GM13976 (cell line): ENCODE measurements around the gene SETSIP.
A peak's percentile ranks its signal among the peaks of the same experiment; 100 is the strongest.

Experiments
- DNase-seq: peaks from one replicate; pipeline ENCODE4 v3.0.0; 2012; ENCODE audit warnings: low spot score
- in situ Hi-C: fragments of 300-500 bp; cut with MboI; formaldehyde crosslinking; loops from one replicate; pipeline ENCODE4 v1.12.0; 2022; ENCODE audit warnings: low sequenced_read_pairs, mixed read lengths, inconsistent platforms; ENCODE audit not compliant: unreplicated experiment
- TF ChIP-seq, protein P1 (sequence below): IDR thresholded peaks from 2 replicates; pipeline ENCODE4 v1.5.1; 2012; ENCODE audit warnings: borderline replicate concordance, mild to moderate bottlenecking; ENCODE audit not compliant: insufficient read depth; ENCODE audit errors: extremely low read depth, missing control alignments, control extremely low read depth

Gene SETSIP, protein sequence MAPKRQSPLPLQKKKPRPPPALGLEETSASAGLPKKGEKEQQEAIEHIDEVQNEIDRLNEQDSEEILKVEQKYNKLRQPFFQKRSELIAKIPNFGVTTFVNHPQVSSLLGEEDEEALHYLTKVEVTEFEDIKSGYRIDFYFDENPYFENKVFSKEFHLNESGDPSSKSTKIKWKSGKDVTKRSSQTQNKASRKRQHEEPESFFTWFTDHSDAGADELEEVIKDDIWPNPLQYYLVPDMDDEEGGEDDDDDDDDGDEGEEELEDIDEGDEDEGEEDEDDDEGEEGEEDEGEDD

DNA sequence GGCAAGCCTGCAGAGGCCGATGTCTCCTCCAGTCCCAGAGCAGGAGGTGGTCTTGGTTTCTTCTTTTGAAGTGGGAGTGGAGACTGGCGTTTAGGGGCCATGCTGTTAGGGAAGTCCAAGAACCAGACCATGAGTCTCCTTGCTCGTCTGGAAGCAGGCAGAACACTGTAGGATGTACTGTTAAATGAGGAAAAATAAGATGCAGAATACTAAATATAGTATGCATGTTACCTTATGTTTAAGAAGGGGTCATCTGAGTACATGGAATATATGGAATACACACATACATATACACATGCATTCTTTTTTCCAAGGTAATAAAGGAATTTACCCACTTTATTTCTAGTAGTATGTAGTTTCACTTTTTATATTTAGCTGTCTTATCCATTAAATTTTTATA lies at the start of gene SETSIP:
SETSIP (minus strand) TSS at position 101 of the 400 bp plus-strand sequence; CDS start at position 101, 0 bp downstream.
- TF ChIP-seq, protein P1, sequence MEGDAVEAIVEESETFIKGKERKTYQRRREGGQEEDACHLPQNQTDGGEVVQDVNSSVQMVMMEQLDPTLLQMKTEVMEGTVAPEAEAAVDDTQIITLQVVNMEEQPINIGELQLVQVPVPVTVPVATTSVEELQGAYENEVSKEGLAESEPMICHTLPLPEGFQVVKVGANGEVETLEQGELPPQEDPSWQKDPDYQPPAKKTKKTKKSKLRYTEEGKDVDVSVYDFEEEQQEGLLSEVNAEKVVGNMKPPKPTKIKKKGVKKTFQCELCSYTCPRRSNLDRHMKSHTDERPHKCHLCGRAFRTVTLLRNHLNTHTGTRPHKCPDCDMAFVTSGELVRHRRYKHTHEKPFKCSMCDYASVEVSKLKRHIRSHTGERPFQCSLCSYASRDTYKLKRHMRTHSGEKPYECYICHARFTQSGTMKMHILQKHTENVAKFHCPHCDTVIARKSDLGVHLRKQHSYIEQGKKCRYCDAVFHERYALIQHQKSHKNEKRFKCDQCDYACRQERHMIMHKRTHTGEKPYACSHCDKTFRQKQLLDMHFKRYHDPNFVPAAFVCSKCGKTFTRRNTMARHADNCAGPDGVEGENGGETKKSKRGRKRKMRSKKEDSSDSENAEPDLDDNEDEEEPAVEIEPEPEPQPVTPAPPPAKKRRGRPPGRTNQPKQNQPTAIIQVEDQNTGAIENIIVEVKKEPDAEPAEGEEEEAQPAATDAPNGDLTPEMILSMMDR: no peak
- in situ Hi-C loops: no loop called here
- DNase-seq: no peak

DNA sequence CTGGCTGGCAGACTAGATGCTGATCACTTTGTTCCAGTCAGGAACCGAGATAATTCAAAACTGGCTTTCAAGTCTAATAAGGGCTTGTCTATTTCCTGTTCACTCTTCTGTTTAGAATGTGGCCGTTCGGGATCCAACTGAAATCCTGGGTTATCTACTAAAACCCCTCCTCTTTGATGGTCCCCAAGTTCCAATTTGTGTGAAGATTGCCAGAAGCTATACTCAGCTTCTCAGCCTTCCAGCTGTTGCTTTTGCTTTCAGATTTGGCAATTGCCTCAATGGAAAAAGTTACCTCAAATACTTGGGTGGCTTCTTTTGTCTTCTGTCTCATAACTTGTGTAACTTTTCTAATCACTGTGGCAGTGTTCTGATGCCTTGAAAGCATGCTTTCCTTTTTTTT lies 48.7 kb upstream of the SETSIP start:
- TF ChIP-seq, protein P1: no peak
- DNase-seq: peak; percentile 26
- in situ Hi-C loops: no loop called here

DNA sequence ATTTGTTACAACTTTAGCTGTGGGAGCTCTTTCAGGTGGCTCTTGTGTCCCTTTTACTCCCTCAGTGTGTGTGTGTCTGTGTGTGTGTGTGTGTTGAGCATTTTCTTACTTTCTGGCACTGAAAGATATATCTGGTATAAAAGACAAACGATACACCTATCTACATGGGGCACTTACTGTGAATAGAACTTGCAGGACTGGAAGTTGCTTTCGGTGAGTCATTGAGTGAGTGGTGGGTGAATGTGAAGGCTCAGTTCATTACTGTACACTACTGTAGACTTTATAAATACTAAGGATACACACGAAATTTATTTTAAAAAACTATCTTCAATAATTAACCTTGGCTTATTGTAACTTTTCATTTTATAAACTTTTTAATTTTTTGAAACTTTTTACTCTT lies 43.6 kb upstream of the SETSIP start:
- in situ Hi-C loops: no loop called here
- TF ChIP-seq, protein P1: no peak
- DNase-seq: no peak

DNA sequence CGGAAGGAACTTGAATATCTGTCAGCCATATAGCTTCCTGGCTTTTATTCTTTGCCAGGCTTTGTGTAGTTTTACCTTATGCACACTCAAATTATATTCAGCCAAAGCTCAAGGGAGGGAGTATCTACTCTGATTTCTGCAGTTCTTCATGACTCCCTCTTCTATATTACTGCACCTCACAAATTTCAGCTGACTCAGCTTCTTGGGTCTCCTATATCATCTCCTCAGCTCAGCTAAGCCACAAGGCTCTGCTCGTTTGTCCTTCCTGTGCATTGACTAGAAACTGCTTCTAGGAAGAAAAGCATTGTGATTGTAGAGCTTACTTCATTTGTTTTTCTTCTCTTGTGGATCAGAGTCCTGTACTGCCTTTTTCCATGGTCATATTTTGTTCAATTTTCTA lies 42.3 kb upstream of the SETSIP start:
- TF ChIP-seq, protein P1: no peak
- no peak for DNase-seq
- in situ Hi-C loops: no loop called here

DNA sequence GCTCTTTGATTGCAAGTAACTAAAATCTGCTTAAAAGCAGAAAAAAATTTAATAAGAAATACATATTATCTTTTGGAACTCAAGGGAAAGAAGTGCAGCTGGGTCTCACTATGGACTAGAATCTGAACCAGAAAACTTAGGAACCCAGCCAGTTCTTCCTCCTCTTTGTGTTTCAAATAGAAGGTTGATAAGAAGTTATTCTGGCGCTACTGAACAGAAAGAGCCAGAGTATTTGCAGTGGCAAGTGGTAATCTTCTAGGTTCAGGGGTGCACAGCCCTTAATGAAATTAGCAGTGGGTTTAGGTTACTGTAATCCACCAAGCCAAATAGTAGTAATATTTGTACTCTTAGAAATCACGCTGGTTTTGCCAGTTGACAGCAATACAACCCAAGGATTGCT lies 33.4 kb upstream of the SETSIP start:
- in situ Hi-C loops: no loop called here
- TF ChIP-seq, protein P1: no peak
- no peak for DNase-seq

DNA sequence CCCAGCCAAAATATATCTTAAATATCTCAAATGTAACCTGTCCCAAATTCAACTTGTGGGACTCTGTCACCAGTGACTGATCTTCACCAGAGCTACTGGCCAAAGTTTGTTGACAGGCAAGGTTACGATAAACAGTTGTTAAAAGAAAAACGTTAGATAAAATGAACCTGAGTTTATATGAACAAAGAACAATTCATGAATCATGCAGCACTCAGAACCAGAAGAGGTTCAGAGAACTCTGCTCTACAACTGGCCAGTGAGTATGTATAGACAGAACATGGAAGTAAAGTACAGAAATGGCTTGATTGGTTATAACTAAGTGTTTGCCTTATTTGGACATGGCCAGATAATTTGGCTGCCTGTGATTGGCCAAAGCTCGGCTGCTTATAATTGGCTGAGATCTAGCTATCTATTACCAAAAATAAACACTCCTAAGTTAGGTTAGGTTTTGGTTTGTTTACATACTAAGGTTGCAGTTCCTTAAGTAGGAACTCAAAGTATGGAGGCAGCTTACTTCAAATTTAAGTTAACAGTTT lies 30.4 kb upstream of the SETSIP start:
- in situ Hi-C loops: no loop called here
- TF ChIP-seq, protein P1: no peak
- DNase-seq: no peak
